MM.1S (cell line): ENCODE data around the gene SPDYE2B.
"Not testable (repeated sequence)": the region's sequence is repeated elsewhere in the genome, so short reads cannot be mapped to it uniquely, and the experiment has no call there.

Source experiments
- CTCF ChIP-seq: fragments of 300-600 bp; sonication (generic); IDR thresholded peaks from 2 replicates; pipeline ENCODE4 v1.5.1; 2016; ENCODE audit warnings: antibody characterized with exemption, low read length, mixed read lengths
- EZH2 ChIP-seq: fragments of 300-600 bp; sonication (generic); optimal IDR thresholded peaks from 2 replicates; pipeline ENCODE3; 2017; ENCODE audit warnings: low read depth, mild to moderate bottlenecking, antibody characterized with exemption, low read length, mixed read lengths
- EZH2phosphoT487 ChIP-seq: fragments of 300-600 bp; sonication (generic); IDR thresholded peaks from 2 replicates; pipeline ENCODE4 v1.6.1; 2018; ENCODE audit warnings: antibody characterized with exemption, low read length

DNA sequence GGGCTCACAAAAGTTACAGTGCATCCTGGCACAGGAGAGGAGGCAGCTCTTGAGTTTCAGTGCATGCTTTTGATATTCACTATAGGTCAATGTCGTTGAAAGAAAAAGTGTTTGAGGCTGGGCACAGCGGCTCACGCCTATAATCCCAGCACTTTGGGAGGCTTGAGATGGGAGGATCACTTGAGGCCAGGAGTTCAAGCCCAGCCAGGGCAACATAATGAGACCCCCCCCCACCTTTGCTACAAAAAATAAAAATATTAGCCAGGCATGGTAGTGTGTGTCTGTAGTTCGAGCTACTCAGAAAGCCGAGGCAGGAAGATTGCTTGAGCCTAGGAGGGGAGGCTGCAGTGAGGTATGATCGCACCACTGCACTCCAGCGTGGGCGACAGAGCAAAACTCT, 32.0 kb upstream of the SPDYE2B start:
- TF ChIP-seq CTCF, EZH2, EZH2phosphoT487: not testable (repeated sequence)
